Liver (tissue), 9 donors: Measurements from ENCODE around the gene ATP7A. TPM values are rescaled to one million over a fixed set of nuclear protein-coding genes. Genes with fewer than 3 reads are reported as not detected.

Experiments used
- DNase-seq: peaks from one replicate; pipeline ENCODE4 v3.0.0-alpha.2; 2017; ENCODE audit warnings: low spot score
- H3K27ac ChIP-seq, 2 donors: one replicate each; pipeline ENCODE4 v1.7.0; 2013; ENCODE audit warnings: inconsistent platforms in 2 of 2, low read length in 2 of 2, control low read depth in 1 of 2, low read depth in 1 of 2, mild to moderate bottlenecking in 1 of 2
- H3K27me3 ChIP-seq, 4 donors: one replicate each; pipeline versions ENCODE4 v1.6.1 to v1.7.0; 2013; ENCODE audit warnings: low read length in 3 of 4, inconsistent platforms in 1 of 4, mild to moderate bottlenecking in 1 of 4, moderate library complexity in 1 of 4; ENCODE audit not compliant: control insufficient read depth in 4 of 4, insufficient read depth in 4 of 4
- H3K36me3 ChIP-seq, 4 donors: one replicate each; pipeline versions ENCODE4 v1.6.1 to v1.7.0; 2013; ENCODE audit warnings: low read length in 3 of 4, mild to moderate bottlenecking in 3 of 4, low read depth in 1 of 4, moderate library complexity in 1 of 4; ENCODE audit not compliant: control insufficient read depth in 4 of 4, insufficient read depth in 3 of 4
- H3K4me1 ChIP-seq, 4 donors: one replicate each; pipeline versions ENCODE4 v1.6.1 to v1.7.0; 2013; ENCODE audit warnings: low read length in 3 of 4, mild to moderate bottlenecking in 3 of 4, moderate library complexity in 1 of 4; ENCODE audit not compliant: control insufficient read depth in 4 of 4, insufficient read depth in 4 of 4
- H3K4me3 ChIP-seq, 3 donors: one replicate each; pipeline versions ENCODE4 v1.6.1 to v1.7.0; 2013; ENCODE audit warnings: low read length in 3 of 3, control low read depth in 1 of 3, low read depth in 1 of 3, mild to moderate bottlenecking in 1 of 3
- H3K9ac ChIP-seq, 2 donors: one replicate each; pipeline ENCODE4 v1.7.0; 2013; ENCODE audit warnings: low read length in 2 of 2, mild to moderate bottlenecking in 2 of 2, moderate library complexity in 2 of 2, control low read depth in 1 of 2, low read depth in 1 of 2
- H3K9me3 ChIP-seq, 4 donors: one replicate each; pipeline versions ENCODE4 v1.6.1 to v1.7.0; 2013; ENCODE audit warnings: low read length in 3 of 4; ENCODE audit not compliant: control insufficient read depth in 4 of 4
- EGR1 ChIP-seq, 2 donors: IDR thresholded peaks; 2 replicates each; pipeline ENCODE4 v1.6.1; 2016 to 2018; ENCODE audit warnings: antibody characterized with exemption in 2 of 2, low read depth in 2 of 2
- FOXA1 ChIP-seq: IDR thresholded peaks from 2 replicates; pipeline ENCODE4 v1.6.1; 2016; ENCODE audit warnings: antibody characterized with exemption
- FOXA2 ChIP-seq: IDR thresholded peaks from 2 replicates; pipeline ENCODE4 v1.6.1; 2016; ENCODE audit warnings: antibody characterized with exemption
- GABPA ChIP-seq, 2 donors: IDR thresholded peaks in 1 of 2; conservative IDR thresholded peaks in 1 of 2; 2 replicates each; pipeline ENCODE4 v1.6.1; 2016; ENCODE audit warnings: antibody characterized with exemption in 2 of 2, mild to moderate bottlenecking in 1 of 2, moderate library complexity in 1 of 2
- HNF4A ChIP-seq, 2 donors: conservative IDR thresholded peaks; 2 replicates each; pipeline ENCODE4 v1.6.1; 2016; ENCODE audit warnings: antibody characterized with exemption in 2 of 2, mild to moderate bottlenecking in 2 of 2
- HNF4G ChIP-seq: IDR thresholded peaks from 2 replicates; pipeline ENCODE4 v1.6.1; 2016; ENCODE audit warnings: antibody characterized with exemption
- JUND ChIP-seq, 2 donors: IDR thresholded peaks; 2 replicates each; pipeline ENCODE4 v1.6.1; 2016; ENCODE audit warnings: antibody characterized with exemption in 2 of 2
- MAX ChIP-seq: IDR thresholded peaks from 2 replicates; pipeline ENCODE4 v1.6.1; 2016; ENCODE audit warnings: antibody characterized with exemption
- NR2F2 ChIP-seq: IDR thresholded peaks from 2 replicates; pipeline ENCODE4 v1.6.1; 2016; ENCODE audit warnings: antibody characterized with exemption
- RAD21 ChIP-seq, 2 donors: IDR thresholded peaks; 2 replicates each; pipeline ENCODE4 v1.6.1; 2016; ENCODE audit warnings: antibody characterized with exemption in 2 of 2, mild to moderate bottlenecking in 2 of 2
- REST ChIP-seq: IDR thresholded peaks from 2 replicates; pipeline ENCODE4 v1.6.1; 2016; ENCODE audit warnings: antibody characterized with exemption, mild to moderate bottlenecking
- RXRA ChIP-seq, 2 donors: IDR thresholded peaks; 2 replicates each; pipeline ENCODE4 v1.6.1; 2017 to 2018; ENCODE audit warnings: antibody characterized with exemption in 2 of 2, mild to moderate bottlenecking in 1 of 2
- SP1 ChIP-seq: IDR thresholded peaks from 2 replicates; pipeline ENCODE4 v1.6.1; 2018; ENCODE audit warnings: antibody characterized with exemption, mild to moderate bottlenecking
- TAF1 ChIP-seq: conservative IDR thresholded peaks from 2 replicates; pipeline ENCODE4 v1.6.1; 2016; ENCODE audit warnings: antibody characterized with exemption, mild to moderate bottlenecking
- YY1 ChIP-seq: IDR thresholded peaks from 2 replicates; pipeline ENCODE4 v1.6.1; 2016; ENCODE audit warnings: antibody characterized with exemption, mild to moderate bottlenecking
- WGBS: extraction: QIAGEN DNeasy Blood & Tissue Kit; methylation state at CpG from one replicate; pipeline ENCODE4 v1.1.7; 2013; 5-methylcytosine and 5-hydroxymethylcytosine counted together
- polyA plus RNA-seq, 2 donors: library from polyadenylated mRNA; stranded (reverse) in 1 of 2; unstranded in 1 of 2; fragments of 200-250 nt in 1 of 2; fragments of >200 nt in 1 of 2; fragmentation: Nextera tagmentation in 1 of 2; extraction: Ambion mirVana in 1 of 2; gene quantifications; one replicate each; pipeline versions ENCODE4 v1.2.1 to v1.2.3, GENCODE V29; 2013 to 2015
- total RNA-seq, 2 donors: library from RNA; depleted of rRNA; stranded (reverse); fragments of >200 nt; gene quantifications; one replicate each; pipeline ENCODE4 v1.2.3, GENCODE V29; 2014
- TF ChIP-seq, protein P1 (sequence below): IDR thresholded peaks from 2 replicates; pipeline ENCODE4 v1.6.1; 2016; ENCODE audit warnings: antibody characterized with exemption
- TF ChIP-seq, protein P2 (sequence below): IDR thresholded peaks from 2 replicates; pipeline ENCODE4 v1.6.1; 2016; ENCODE audit warnings: antibody characterized with exemption
- TF ChIP-seq, protein P3 (sequence below): fragments of 150-350 bp; IDR thresholded peaks from 2 replicates; pipeline ENCODE4 v1.5.1; 2017; ENCODE audit warnings: improper control_type of control experiment, low read depth, low read length; ENCODE audit not compliant: missing input control
- donor health status: healthy.
- donor health status: healthy.
- donor health status: healthy.
- donor health status: healthy.
- donor health status: healthy.

The ATP7A gene
- total and polyA plus RNA-seq, 4 donors: 0.75 to 15.3 (median 3.0) TPM

DNA sequence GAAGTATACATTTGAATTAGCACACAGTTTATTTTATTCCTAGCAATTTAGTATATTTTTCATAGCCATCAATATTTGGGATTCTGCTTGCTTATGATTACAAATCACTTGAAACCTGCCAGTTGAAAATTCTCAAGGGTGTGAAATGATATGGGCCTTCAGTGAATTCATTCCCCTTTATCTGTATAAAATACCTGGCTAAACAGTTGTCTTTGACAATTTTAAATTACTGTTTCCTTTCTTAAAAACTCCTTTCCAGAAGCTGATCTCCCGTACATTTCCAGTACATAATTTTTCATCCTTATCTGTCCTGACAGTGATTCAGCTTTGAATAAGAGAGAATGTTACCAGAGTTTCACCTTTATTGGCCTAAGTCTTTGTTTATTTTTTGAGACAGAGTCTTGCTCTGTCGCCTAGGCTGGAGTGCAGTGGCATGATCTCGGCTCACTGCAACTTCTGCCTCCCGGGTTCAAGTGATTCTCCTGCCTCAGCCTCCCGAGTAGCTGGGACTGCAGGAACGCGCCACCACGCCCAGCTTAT lies 13.9 kb downstream of the ATP7A start:
- no peak for DNase-seq
- TF ChIP-seq JUND (IDR thresholded peaks at IDR 0.05) (no peak), MAX (no peak), NR2F2 (no peak), RXRA (IDR thresholded peaks at IDR 0.05) (no peak), YY1 (no peak), FOXA1 (no peak), FOXA2 (no peak), EGR1 (IDR thresholded peaks at IDR 0.05; ENCODE audit: low read depth in 2 of 2) (no peak), HNF4G (no peak), TAF1 (no peak), GABPA (IDR thresholded peaks at IDR 0.05 in 1 of 2, conservative IDR thresholded peaks at IDR 0.05 in 1 of 2) (no peak), REST (no peak), SP1 (no peak), HNF4A (conservative IDR thresholded peaks at IDR 0.05) (no peak), RAD21 (IDR thresholded peaks at IDR 0.05) (no peak)
- TF ChIP-seq, protein P1, sequence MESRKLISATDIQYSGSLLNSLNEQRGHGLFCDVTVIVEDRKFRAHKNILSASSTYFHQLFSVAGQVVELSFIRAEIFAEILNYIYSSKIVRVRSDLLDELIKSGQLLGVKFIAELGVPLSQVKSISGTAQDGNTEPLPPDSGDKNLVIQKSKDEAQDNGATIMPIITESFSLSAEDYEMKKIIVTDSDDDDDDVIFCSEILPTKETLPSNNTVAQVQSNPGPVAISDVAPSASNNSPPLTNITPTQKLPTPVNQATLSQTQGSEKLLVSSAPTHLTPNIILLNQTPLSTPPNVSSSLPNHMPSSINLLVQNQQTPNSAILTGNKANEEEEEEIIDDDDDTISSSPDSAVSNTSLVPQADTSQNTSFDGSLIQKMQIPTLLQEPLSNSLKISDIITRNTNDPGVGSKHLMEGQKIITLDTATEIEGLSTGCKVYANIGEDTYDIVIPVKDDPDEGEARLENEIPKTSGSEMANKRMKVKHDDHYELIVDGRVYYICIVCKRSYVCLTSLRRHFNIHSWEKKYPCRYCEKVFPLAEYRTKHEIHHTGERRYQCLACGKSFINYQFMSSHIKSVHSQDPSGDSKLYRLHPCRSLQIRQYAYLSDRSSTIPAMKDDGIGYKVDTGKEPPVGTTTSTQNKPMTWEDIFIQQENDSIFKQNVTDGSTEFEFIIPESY: no peak
- TF ChIP-seq, protein P2, sequence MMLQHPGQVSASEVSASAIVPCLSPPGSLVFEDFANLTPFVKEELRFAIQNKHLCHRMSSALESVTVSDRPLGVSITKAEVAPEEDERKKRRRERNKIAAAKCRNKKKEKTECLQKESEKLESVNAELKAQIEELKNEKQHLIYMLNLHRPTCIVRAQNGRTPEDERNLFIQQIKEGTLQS: no peak
- TF ChIP-seq, protein P3, sequence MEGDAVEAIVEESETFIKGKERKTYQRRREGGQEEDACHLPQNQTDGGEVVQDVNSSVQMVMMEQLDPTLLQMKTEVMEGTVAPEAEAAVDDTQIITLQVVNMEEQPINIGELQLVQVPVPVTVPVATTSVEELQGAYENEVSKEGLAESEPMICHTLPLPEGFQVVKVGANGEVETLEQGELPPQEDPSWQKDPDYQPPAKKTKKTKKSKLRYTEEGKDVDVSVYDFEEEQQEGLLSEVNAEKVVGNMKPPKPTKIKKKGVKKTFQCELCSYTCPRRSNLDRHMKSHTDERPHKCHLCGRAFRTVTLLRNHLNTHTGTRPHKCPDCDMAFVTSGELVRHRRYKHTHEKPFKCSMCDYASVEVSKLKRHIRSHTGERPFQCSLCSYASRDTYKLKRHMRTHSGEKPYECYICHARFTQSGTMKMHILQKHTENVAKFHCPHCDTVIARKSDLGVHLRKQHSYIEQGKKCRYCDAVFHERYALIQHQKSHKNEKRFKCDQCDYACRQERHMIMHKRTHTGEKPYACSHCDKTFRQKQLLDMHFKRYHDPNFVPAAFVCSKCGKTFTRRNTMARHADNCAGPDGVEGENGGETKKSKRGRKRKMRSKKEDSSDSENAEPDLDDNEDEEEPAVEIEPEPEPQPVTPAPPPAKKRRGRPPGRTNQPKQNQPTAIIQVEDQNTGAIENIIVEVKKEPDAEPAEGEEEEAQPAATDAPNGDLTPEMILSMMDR: no peak
- H3K27ac ChIP-seq: no peak overlapping the region

More for the DNA sequence above, 13.9 kb downstream of the ATP7A start:
- no peaks in the 10 kb centered on the region for H3K27me3 ChIP-seq
- H3K9me3 ChIP-seq: no peaks in the 10 kb centered on the region
- H3K4me3 ChIP-seq: no peak overlapping the region
- 88% methylated on average over 8 of the region's 8 CpGs for WGBS
- no peaks in the 10 kb centered on the region for H3K36me3 ChIP-seq
- no peak overlapping the region for H3K9ac ChIP-seq
- no peaks in the 10 kb centered on the region for H3K4me1 ChIP-seq
